Activated CD8-positive, alpha-beta memory T cell treated with anti-CD3 and anti-CD28 coated beads, Interleukin-2, amount 50 U/mL, for 48 hours (primary cell): ENCODE results near the gene PRR14.
"Not testable (repeated sequence)": the region's sequence is repeated elsewhere in the genome, so short reads cannot be mapped to it uniquely, and the experiment has no call there.

Experiments
- DNase-seq: peaks from one replicate; pipeline ENCODE4 v3.0.0-alpha.2; 2020

Gene PRR14

DNA sequence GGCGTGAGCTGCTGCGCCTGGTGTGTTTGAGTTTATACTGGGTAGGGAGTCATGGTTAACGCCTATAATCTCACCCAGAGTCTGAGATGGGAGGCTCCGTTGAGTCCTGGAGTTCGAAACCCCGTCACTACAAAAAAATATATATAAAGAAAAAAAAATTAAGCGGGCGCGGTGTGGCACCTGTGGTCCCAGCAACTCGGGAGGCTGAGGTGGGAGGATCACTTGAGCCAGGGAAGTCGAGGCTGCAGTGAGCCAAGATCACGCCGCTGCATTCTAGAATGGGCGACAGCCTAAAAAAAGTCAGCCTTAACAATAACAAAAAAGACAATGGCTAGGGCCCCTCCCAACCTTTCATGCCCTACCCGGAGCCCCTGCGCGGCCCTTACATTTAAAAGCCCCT, 17.2 kb upstream of the PRR14 start:
- no peak for DNase-seq

GRCh38 chr16:30636599-30636998, 14.2 kb upstream of the PRR14 start:
- DNase-seq, result no peak

DNA sequence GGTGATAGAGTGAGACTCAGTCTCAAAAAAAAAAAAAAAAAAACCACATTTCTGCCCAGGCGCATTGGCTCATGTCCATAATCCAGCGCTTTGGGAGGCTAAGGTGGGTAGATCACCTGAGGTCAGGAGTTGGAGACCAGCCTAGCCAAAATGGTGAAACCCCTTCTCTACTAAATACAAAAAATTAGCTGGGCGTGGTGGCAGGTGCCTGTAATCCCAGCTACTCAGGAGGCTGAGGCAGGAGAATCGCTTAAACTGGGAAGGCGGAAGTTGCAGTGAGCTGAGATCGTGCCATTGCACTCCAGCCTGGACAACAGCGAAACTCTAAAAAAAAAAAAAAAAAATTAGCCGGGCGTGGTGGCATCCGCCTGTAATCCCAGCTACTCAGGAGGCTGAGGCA, 13.6 kb upstream of the PRR14 start:
- DNase-seq, result not testable (repeated sequence)

- no peak for DNase-seq
Observed at GRCh38 chr16:30637944-30638343, 12.8 kb upstream of the PRR14 start.

GRCh38 chr16:30641378-30641982, 9.3 kb upstream of the PRR14 start:
- DNase-seq, result no peak

DNA sequence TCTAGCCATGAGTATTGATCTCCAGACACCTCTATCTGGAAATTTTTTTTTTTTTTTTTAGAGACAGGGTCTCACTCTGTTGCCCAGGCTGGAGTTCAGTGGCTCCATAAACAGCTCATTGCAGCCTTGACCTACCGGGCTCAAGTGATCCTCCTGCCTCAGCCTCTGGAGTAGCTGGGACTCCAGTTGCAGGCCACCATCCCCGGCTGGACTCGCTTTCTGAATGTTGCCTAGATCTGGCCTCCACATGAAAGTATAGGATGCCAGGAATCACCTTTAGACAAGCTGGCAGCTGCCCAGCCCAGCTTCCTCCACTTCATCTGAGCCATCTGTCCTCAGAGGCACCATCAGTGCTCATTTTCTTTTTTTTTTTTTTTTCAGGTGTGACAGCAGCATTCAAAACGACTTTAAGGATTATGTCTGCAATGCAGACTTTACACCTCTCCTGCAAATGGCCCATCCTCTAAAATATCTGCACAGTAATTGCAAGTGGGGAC, 6.4 kb upstream of the PRR14 start:
- no peak for DNase-seq

GRCh38 chr16:30645727-30646126, 5.0 kb upstream of the PRR14 start:
- no peak for DNase-seq

GRCh38 chr16:30647274-30647571, 3.5 kb upstream of the PRR14 start:
- DNase-seq, result no peak

- peak; percentile 79 for DNase-seq
Observed at GRCh38 chr16:30649725-30650368, 913 bp upstream of the PRR14 start.

GRCh38 chr16:30651124-30652004, 604 bp downstream of the PRR14 start:
- DNase-seq, result peak; percentile 90

GRCh38 chr16:30652005-30652296, 1.2 kb downstream of the PRR14 start:
- DNase-seq, result no peak

- no peak for DNase-seq
Observed at GRCh38 chr16:30652718-30653117, 2.0 kb downstream of the PRR14 start.

DNA sequence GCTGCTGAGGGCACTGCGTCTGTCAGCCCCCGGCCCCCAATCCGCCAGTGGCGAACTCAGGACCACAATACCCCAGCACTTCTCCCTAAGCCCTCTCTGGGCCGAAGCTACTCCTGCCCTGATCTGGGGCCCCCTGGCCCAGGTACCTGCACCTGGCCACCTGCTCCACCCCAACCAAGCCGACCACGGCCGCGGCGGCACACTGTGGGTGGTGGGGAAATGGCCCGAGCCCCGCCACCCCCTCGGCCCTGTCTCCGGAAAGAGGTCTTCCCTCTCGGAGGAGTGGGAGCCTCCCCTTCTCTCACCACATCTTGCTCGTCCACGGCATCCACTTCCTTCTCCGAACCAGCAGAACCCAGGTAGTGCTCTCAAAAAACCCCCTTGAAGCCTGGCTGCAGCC, 4.1 kb downstream of the PRR14 start:
- no peak for DNase-seq

DNA sequence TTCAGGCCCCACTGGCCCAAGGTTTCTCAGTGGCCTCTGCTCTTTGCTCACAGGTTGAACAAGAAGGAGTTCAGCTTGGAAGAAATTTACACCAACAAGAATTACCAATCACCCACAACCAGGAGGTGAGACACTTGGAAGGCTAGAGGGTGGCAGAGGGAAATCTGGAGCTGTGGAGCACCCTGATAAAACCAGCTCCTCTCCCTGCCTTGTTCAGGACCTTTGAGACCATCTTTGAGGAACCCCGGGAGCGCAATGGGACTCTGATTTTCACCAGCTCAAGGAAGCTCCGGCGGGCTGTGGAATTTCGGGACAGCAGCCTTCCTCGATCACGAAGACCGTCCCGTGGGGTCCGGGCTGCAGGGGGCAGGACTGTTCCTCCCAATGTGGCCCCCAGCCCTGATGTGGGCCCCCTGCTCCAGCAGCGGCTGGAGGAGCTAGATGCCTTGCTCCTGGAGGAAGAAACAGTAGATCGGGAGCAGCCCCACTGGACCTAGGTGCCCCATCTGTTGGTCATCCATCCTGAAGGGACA, 5.1 kb downstream of the PRR14 start:
- no peak for DNase-seq

- no peak for DNase-seq
Observed at GRCh38 chr16:30656388-30656787, 5.6 kb downstream of the PRR14 start.

GRCh38 chr16:30656974-30657865, 6.5 kb downstream of the PRR14 start:
- no peak for DNase-seq

- DNase-seq, result peak; percentile 99
Observed at GRCh38 chr16:30657866-30658730, 7.3 kb downstream of the PRR14 start, which contains the start of gene FBRS. FBRS (plus strand) TSS chr16:30658431; CDS start chr16:30659519, 1,088 bp downstream.

GRCh38 chr16:30658731-30659506, 8.2 kb downstream of the PRR14 start:
- DNase-seq, result no peak

- peak; percentile 78 for DNase-seq
Observed at GRCh38 chr16:30659507-30660423, 9.0 kb downstream of the PRR14 start.
